GM21723 (cell line): ENCODE results near the gene ME2.
"Not testable (repeated sequence)": the region's sequence is repeated elsewhere in the genome, so short reads cannot be mapped to it uniquely, and the experiment has no call there.

Source experiments
- ATAC-seq: cut with Tn5 transposase; IDR thresholded peaks from one replicate; pipeline ENCODE4 v1.9.1; 2021; ENCODE audit warnings: mild to moderate bottlenecking, moderate library complexity; ENCODE audit not compliant: unreplicated experiment

The ME2 gene

DNA sequence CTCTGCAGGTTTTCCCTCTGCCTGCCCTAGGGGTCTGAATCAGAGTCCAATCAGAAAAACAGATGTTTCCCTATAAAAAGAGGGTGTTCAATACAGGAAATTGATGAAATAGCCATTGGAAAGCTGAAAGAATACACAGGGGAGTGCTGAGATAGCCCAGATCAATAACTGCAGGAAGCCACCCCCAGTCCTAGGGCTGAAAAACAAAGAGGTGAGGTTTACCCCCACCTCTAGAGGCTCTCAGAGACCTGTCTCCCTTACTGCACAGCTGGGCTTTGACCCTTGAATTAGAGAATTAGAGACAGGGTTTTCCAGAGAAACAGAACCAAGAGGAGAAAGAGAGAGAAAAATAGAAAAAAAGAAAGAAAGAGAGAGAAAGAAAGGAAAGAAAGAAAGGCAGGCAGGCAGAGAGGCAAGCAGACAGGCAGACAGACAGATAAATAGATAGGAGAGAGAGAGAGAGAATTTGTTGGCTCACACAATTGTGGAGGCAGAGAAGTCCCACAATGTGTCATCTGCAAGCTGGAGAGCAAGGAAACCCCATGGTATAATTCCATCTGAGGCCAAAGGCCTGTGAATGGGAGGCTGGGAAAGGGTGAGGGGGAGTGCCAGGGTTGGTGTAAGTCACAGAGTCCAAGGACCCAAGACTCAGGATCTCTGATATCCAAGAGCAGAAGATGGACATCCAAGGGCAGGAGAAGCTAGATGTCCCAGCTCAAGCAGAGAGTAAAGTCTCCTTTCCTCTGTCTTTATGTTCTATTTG lies 18.9 kb upstream of the ME2 start:
- ATAC-seq = no peak

DNA sequence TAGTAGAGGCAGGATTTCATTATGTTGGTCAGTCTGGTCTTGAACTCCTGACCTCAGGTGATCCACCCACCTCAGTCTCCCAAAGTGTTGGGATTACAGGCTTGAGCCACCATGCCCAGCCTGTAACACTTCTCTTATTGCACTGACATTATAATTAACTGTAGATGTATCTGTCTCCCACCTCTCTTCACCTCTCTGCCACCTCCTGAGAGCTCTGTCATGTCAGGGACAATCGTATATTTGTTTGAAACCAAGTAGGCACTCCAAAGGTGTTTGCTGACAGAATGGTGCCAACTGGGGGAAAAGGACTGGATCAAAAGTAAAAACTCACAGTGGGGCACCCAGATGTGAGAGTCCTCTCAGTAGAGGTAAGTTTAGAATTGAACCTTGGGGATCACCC lies 17.3 kb upstream of the ME2 start:
- ATAC-seq = no peak

DNA sequence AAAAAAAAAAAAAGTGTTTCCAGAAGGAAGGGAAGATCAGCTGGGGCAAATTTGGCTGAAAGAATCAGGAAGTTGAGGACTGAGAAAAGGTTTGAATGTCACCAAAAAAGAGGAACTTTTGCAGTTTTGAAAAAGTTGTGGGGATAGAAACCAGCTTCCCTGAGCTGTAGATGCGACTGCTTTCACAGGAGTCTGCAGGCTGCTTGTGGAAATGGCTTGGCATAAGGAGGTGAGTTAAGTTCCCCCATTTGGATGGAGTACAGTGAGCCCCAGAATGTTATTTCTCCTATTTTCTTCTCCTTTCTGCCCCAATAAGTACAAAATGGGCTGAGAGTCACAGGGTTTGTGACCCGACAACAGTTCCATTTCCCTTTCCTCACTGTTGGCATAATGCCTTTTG lies 16.5 kb upstream of the ME2 start:
- ATAC-seq = no peak

DNA sequence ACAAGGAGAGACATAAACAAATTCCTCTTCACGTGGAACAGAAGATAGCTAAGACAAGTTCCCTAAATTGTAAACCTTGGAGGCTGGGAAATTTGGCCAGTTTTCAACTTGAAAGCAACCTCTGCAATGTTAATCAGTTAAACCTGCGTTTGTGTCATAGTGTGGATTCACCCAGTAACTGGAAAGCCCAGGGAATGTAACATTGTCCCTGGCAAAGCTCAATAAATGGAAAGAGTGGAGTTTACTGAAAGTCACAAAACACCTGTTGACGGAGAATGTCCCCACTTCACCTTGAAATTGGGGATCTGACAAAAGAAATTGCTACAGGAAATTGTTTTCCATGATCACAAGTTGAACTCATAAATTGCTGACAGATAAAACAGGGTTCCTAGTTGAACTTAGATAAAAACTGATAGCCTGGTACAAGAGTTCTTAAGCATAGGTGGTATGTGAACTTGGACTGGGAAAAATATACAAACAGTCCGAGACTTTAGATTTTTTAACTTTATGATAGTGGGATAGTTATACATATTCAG lies 15.0 kb upstream of the ME2 start:
- ATAC-seq = no peak

DNA sequence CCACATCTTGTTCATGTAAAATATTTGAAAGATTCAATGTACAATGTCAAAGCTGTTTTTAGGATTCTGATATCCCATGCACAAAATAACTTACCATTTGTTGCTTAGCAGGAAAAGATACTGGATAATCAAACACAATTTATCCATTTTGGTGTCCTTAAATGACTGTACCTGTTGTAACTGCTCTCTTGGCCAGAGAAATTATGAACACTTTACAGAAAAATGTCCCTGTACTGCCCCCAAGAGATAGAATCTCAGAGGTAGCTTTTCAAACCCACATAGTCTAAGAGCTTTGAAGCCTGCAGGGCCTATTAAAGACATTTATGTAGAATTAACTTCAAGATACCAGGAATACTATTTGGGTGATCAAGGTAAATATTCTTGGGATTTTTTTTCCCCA lies 12.2 kb upstream of the ME2 start:
- ATAC-seq = no peak

DNA sequence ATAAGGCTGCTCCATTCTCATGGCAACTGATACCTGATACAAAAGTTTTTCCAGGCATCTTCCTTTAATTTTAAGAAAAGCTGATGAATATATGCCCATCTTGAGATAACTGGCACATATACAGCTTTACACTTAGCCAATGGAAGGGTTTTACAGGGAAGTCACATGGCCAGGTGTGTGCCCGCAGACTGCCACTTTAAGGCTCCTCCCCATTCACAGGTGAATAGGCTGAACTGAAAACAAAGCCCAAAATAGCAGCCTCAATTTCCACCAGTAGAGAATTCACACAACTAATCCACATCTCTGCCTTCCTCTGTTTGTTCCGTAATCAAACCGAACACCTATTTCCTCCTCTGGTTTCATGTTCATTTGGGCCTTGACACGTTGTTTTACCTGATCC lies 9.8 kb upstream of the ME2 start:
- no peak for ATAC-seq

DNA sequence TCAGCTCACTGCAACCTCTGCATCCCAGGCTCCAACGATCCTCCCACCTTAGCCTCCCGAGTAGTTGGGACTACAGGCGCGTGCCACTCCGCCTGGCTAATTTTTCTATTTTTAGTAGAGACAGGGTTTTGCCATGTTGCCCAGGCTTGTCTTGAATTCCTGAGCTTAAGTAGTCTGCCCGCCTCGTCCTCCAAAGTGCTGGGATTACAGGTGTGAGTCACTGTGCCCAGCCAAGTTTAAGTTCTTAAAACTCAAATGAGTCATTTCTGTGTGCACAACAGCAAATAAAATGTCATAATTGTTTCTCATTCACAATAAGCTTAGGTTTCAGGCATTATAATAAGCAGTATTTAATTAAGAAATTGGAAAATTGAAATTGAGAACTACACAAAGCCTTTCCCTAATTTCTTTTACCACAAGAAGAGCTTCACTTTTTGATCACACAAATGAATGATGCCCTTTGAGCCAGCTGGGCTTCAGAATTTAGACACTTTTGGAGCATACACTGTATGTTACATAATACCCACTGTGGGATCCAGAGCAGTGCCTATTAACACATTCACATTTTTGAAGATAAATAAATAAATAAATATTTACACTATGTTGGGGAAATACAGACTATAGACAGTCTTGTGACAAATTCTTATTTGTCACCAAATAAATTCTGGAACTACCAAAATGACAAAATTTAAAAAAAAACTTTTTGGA lies 8.6 kb upstream of the ME2 start:
- ATAC-seq = no peak

DNA sequence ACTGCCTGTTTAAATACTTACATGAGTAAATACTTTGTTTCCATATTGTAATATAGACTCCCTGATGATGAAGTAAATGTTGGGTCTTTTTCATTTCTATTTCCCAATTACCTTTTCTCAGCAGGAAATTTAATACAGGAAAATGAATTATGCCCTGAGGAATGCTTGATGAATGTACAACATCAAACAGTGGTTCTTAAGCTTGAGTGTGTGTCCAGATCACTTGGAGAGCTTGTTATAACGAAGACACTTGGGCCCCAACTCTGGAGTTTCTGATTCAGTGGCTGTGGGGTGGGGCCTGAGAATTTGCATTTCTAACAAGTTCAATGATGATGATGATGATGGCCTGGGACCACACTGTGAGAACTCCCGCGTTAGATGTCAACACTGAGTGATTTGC lies 7.1 kb upstream of the ME2 start:
- no peak for ATAC-seq

DNA sequence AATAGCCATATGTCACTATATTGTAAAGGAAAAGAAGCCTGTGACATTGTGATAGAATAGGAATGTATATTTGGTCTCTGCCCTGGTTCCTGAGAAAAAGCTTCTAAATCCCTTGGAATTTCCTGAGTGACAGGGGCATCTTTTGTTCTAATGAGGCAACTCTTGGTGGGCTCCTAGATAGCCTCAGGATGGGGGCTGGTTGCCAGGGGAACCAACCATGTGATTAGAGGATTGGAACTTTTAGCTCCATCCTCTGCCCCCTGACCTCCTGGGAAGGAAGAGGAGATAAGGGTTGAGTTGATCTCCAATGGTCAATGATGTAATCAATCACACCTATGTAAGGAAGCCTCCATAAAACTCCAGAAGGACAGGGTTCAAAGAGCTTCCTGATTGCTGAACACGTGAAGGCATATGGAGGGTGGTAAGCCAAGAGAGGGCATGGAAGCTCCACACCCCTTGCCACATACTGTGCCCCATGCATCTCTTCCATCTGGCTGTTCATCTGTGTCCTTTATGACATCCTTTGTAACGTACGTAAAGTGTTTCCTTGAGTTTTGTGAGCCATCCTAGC lies 2.9 kb upstream of the ME2 start:
- no peak for ATAC-seq

DNA sequence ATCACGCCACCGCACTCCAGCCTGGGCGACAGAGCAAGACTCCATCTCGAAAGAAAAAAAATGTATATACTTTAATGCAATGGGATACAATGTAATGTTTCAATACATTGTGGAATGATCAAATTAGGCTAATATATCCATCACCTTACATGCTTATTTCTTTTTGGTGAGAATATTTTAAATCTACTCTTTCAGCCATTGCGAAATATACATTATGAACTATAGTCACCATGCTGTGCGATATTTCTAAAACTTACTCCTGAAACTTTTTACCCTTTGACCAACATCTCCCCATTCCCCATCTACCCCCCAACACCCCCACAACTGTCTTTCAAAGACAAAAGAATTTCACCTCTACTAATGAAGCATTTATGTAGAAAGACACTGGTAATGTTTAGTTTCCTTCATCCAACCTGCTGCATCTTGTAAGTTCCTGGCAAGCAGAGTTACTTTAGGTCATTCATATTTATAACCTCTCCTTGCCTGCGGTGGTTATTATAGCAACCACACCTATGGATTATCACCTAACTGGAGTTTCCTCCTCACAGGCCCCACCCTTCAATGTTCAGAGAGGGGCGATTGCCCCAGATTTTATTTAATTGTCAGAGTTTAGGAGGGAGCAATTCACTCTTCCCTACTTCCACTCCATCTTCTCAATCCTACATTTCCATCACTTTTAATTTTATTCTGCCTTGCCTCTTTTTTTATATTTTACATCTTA lies 1.2 kb upstream of the ME2 start:
- no peak for ATAC-seq

DNA sequence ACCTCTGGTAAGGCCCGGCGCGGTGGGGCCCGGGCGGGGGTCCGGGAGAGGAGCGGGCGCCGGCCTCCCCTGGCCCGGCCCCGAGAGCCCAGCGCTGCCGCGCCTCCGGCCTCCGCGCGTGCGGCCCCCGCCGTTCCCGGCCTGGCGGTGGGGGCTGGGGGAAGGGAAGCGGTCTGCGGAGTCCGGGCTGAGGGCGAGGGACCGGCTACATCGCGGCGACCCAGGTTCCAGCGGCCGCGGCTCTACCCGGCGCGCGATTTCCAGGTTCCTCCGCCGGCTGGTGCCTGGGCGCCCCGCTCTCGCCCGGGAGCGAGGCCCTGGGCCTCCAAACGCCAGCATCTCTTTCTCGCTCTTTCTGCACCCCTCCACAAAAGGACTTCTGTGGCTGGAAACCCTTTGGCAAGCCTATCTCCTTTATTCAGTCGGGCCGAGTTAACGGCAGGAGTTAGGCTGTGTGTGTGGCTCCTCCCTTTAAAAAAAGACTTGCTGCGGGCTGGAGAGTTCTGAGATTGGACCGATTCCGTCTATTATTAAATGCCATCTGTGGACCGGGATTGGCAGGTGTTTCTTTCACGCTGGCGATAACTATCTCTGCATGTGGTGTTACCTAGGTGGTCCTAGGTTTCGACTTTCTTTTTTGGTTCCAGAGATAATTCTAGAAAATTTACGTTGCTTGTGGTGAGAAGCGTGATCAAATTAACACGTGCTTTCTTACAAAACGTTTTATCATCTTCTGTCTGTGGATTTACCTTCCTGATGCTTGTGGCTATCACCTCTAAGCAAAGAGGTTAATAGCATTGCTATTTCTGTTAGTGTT lies 592 bp downstream of the ME2 start:
- ATAC-seq = peak; percentile 34

DNA sequence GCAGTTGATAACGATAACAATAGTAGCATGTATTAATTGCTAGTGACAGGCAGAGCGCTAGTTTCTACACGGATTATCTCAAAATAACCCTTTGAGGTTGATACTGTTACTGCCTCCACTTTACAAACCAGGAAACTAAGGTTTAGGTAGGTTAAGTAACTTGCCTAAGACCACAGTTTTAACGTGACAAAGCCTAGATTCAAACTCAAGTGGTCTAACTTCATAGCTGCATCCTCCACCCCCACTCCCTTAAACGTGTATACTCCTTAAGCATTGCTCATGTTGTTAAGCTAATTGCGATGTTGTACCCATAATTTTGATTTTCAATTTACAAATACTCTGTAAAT lies 1.2 kb downstream of the ME2 start:
- peak; percentile 1 for ATAC-seq

DNA sequence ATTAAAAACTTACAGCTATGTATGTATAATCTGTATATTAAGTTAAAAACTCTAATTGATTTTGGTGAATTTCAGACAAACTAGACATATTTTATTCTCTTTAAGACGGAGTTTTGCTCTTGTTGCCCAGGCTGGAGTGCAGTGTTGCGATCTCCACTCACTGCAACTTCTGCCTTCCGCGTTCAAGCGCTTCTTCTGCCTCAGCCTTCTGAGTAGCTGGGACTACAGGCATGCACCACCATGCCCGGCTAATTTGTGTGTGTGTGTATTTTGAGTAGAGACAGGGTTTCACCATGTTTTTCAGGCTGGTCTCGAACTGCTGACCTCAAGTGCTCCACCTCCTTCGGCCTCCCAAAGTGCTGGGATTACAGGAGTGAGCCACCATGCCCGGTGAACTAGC lies 2.0 kb downstream of the ME2 start:
- not testable (repeated sequence) for ATAC-seq

DNA sequence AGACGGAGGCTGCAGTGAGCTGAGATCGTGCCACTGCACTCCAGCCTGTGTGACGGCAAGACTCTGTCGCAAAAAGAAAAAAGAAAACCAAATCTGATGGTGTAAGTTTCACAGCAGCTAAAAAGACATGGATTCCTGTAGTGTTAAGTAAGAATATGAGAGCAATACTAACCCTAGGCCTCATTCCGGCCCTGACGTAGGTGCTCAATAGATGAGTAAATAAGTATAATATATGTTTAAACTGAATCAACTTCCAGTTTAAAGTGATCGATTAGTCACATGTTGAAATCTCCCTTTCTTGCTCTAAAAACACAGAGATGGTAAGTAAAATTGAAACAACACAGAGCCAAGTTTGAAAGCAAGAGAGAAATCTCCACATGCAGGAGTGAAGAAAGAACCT lies 8.0 kb downstream of the ME2 start:
- no peak for ATAC-seq

DNA sequence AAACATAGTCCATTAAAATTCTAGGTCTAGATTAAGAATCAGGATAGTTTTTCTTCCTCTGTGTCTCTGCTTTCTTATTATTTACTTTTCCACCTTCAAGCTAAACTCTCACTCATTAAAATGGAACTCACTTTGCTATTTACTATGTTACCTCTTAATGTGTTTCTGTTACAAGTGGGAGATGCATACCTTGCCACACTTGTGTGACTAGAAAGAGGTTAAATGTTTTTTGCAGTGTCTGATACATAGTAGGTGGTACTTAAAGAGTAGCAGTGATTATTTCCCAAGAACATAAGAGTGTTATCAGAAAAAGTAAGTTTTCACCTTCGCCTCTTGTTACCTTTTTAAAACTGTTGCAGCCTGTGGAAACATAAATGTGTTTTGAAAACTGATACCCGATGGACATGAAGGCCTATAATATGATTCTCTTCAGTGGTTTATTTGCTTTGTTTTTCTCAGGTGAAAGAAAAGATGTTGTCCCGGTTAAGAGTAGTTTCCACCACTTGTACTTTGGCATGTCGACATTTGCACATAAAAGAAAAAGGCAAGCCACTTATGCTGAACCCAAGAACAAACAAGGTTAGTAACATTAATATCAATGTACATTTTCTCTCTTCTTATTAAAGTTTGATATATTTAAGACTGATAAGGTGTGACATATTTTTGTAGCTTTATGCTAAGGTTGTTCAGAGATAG lies 16.6 kb downstream of the ME2 start:
- no peak for ATAC-seq

DNA sequence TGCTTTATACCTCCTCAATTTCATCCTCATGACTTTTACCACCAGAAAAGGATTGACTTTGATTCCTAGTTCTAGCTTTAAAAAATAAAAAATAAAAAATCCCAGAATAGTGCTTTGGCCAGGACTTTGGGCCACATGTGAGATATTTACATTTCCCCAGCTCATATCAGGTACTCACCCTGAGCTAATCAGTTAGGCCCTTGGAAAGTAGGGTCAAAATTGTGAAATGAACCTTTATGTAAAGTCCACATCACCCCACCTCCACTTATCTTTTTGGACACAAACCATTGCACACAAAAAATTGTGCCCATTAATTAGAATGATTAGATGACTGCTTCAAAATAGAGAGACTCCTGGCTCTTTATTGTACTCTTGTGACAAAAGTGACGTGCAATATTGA lies 17.2 kb downstream of the ME2 start:
- no peak for ATAC-seq

DNA sequence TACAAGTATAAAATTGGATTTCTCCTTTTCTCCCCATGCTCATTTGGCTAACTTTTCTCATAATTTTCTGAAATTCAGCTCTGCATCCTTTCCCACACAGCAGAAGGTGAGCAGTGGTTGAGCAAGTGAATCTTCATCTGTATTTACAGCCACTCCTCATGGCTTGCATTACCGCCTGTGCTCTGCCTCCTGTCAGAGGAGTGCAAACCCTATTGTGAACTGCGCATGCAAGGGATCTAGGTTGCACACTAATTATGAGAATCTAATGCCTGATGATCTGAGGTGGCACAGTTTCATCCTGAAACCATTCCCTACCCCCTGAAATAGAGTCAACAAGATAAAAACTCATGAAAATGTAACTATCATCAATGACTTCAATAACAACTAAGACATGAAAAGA lies 20.0 kb downstream of the ME2 start:
- no peak for ATAC-seq

DNA sequence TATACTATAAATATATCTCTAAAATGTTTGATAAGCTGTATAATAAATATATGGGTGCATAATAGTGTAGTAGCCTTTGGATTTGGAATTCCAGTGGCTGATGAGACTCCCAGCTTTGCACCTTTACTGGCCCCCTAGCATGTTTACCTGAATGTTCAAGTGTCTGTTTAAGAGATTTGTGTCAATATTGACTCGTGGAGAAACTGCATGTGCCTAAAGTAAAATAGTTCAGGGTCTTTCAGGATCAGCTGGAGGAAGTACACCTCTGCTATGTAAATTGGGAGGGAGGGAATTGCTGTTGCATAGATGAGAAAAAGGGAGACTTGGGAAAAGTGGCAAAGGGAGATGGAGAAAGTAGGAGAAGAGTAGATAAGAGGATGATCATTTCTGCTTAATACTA lies 23.9 kb downstream of the ME2 start:
- ATAC-seq = no peak

DNA sequence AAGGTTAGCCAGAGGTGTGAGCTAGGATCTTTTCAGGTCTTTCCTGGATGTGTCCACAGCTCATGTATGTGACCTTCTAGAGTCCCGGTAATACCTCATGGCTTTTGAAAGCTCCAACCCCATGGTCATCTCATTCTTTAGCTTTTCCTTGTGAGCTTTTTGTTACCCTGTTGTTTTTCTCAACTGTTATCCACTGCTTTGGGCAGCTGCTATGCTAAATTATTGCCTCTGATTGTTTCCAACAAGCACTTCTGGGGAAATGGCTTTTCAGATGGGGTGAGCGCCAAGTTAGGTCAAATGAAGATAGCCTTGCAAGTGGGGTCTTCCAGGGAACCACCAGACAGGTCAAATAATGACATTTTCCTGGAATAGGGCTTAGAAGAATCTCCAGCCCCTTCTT lies 27.9 kb downstream of the ME2 start:
- ATAC-seq = no peak

DNA sequence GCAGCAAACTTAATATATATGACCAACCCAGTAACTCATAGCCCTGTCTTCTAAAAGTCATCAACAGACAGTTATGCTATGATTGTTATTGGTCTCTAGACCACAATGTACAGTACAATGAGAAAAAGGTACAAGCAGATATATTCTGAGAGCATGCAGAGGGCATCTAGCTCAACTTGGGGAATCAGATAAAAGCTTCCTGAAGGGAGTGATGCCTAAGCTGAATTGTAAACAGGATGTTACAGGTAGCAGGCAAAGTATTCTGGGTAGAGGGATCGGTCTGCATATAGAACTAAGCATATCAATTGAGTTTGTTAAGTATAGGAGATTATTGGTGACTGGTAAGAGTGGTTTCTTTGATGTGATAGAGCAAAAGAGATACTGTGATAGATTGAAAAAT lies 30.3 kb downstream of the ME2 start:
- ATAC-seq = no peak
